ENCODE measurements around the gene TJAP1.

DNA sequence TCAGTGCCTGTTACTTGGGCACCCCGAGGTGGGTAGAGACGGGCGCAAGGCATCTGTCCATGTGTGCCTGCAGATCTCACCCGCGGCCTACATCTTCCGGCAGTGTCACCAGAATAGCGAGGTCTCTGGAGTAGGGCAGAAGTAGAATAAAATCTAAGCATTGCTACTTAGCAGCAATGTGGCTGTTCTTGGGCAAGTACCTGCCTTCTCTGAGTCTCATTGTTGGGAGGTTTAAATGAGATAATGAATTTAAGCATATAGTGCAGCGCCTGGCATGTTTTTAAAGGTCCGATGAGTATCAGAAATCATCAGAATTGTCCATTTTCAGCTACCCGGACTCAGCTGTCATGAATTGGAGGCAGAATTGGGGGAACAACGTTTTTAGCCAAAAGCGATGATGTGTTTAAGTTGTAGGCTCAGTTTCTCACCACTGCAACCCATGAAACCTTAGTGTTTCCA, 49.2 kb upstream of the TJAP1 start:
- TF ChIP-seq, protein P1, sequence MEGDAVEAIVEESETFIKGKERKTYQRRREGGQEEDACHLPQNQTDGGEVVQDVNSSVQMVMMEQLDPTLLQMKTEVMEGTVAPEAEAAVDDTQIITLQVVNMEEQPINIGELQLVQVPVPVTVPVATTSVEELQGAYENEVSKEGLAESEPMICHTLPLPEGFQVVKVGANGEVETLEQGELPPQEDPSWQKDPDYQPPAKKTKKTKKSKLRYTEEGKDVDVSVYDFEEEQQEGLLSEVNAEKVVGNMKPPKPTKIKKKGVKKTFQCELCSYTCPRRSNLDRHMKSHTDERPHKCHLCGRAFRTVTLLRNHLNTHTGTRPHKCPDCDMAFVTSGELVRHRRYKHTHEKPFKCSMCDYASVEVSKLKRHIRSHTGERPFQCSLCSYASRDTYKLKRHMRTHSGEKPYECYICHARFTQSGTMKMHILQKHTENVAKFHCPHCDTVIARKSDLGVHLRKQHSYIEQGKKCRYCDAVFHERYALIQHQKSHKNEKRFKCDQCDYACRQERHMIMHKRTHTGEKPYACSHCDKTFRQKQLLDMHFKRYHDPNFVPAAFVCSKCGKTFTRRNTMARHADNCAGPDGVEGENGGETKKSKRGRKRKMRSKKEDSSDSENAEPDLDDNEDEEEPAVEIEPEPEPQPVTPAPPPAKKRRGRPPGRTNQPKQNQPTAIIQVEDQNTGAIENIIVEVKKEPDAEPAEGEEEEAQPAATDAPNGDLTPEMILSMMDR (IDR thresholded peaks at IDR 0.05; ENCODE audit: low read depth, low read length) = no peak
- no peak for TF ChIP-seq EZH2phosphoT487 (IDR thresholded peaks at IDR 0.05; ENCODE audit: low read depth)
